Panc1 (cell line): ENCODE measurements around the gene L3MBTL2.

Experiments
- POLR2AphosphoS5 ChIP-seq: IDR thresholded peaks from 2 replicates; pipeline ENCODE4 v1.6.1; 2012; ENCODE audit warnings: mild to moderate bottlenecking, low read depth, low read length, moderate library complexity
- SIN3A ChIP-seq: IDR thresholded peaks from 2 replicates; pipeline ENCODE4 v1.6.1; 2012; ENCODE audit warnings: low read depth, mild to moderate bottlenecking, low read length, moderate library complexity, borderline replicate concordance; ENCODE audit not compliant: insufficient read depth
- TF ChIP-seq, protein P1 (sequence below): fragments of 450-650 bp; IDR thresholded peaks from 2 replicates; pipeline ENCODE4 v1.5.1; 2017; ENCODE audit warnings: mild to moderate bottlenecking
- TF ChIP-seq, protein P2 (sequence below), 2 experiments: IDR thresholded peaks; 2 replicates each; pipeline ENCODE4 v1.6.1; 2011 to 2012; ENCODE audit warnings: low read depth in 2 of 2, control low read depth in 1 of 2, low read length in 1 of 2, mild to moderate bottlenecking in 1 of 2, moderate library complexity in 1 of 2; ENCODE audit not compliant: insufficient read depth in 1 of 2

DNA sequence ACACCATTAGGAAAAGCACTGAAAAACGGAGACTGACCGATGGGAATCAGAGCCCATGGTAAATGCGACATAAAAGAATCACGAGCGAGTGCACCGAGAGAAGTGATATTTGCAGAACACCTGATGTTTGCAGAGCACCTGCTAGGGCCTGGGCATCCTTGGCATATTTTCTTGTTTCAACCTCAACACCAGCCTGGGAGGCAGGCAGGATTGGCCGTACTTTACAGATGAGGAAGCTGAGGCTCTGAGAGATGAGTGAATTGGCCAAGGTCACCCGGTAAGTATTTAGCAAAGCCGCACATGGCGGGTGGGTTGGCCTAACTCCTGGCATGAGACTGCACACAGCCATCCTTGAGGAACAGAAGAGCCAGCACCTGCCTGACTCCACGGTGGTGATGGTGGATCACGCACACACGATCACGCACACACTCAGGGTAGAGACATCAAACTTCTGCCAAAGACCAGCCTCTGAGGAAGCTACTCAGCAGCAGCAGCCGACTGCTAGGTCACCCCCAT is 57.2 kb downstream of the L3MBTL2 start:
- TF ChIP-seq, protein P1, sequence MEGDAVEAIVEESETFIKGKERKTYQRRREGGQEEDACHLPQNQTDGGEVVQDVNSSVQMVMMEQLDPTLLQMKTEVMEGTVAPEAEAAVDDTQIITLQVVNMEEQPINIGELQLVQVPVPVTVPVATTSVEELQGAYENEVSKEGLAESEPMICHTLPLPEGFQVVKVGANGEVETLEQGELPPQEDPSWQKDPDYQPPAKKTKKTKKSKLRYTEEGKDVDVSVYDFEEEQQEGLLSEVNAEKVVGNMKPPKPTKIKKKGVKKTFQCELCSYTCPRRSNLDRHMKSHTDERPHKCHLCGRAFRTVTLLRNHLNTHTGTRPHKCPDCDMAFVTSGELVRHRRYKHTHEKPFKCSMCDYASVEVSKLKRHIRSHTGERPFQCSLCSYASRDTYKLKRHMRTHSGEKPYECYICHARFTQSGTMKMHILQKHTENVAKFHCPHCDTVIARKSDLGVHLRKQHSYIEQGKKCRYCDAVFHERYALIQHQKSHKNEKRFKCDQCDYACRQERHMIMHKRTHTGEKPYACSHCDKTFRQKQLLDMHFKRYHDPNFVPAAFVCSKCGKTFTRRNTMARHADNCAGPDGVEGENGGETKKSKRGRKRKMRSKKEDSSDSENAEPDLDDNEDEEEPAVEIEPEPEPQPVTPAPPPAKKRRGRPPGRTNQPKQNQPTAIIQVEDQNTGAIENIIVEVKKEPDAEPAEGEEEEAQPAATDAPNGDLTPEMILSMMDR, result no peak
- TF ChIP-seq, protein P2, sequence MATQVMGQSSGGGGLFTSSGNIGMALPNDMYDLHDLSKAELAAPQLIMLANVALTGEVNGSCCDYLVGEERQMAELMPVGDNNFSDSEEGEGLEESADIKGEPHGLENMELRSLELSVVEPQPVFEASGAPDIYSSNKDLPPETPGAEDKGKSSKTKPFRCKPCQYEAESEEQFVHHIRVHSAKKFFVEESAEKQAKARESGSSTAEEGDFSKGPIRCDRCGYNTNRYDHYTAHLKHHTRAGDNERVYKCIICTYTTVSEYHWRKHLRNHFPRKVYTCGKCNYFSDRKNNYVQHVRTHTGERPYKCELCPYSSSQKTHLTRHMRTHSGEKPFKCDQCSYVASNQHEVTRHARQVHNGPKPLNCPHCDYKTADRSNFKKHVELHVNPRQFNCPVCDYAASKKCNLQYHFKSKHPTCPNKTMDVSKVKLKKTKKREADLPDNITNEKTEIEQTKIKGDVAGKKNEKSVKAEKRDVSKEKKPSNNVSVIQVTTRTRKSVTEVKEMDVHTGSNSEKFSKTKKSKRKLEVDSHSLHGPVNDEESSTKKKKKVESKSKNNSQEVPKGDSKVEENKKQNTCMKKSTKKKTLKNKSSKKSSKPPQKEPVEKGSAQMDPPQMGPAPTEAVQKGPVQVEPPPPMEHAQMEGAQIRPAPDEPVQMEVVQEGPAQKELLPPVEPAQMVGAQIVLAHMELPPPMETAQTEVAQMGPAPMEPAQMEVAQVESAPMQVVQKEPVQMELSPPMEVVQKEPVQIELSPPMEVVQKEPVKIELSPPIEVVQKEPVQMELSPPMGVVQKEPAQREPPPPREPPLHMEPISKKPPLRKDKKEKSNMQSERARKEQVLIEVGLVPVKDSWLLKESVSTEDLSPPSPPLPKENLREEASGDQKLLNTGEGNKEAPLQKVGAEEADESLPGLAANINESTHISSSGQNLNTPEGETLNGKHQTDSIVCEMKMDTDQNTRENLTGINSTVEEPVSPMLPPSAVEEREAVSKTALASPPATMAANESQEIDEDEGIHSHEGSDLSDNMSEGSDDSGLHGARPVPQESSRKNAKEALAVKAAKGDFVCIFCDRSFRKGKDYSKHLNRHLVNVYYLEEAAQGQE (IDR thresholded peaks at IDR 0.05; ENCODE audit: insufficient read depth in 1 of 2, low read depth in 2 of 2, low read length in 1 of 2), result no peak
- TF ChIP-seq POLR2AphosphoS5, result no peak
- no peak for TF ChIP-seq SIN3A
